Keratinocyte (primary cell): ENCODE measurements around the gene PARD3. TPM values are rescaled to one million over a fixed set of nuclear protein-coding genes. Genes with fewer than 3 reads are reported as not detected.

Experiments
- DNase-seq: peaks from one replicate; pipeline ENCODE4 v3.0.0-alpha.2; 2011; ENCODE audit warnings: low read depth, missing footprints, low spot score
- FAIRE-seq: peaks from 2 replicates; lab custom pipeline; 2011; peaks lifted over from hg19 to GRCh38; lab: Jason Lieb, UNC
- H2AFZ ChIP-seq: 2 replicates; pipeline ENCODE4 v1.6.0; 2012; ENCODE audit warnings: low read length, control low read depth, inconsistent platforms; ENCODE audit not compliant: control insufficient read depth
- H3K27ac ChIP-seq: 2 replicates; pipeline ENCODE4 v1.5.1; 2011; ENCODE audit warnings: low read length; ENCODE audit not compliant: control insufficient read depth, insufficient read depth
- H3K27me3 ChIP-seq: 3 replicates; pipeline ENCODE4 v1.6.0; 2011; ENCODE audit warnings: low read length; ENCODE audit not compliant: control insufficient read depth, insufficient read depth; ENCODE audit errors: extremely low read depth
- H3K36me3 ChIP-seq, 2 experiments: 2 replicates in 1 of 2; 3 replicates in 1 of 2; pipeline ENCODE4 v1.5.1; 2011; ENCODE audit warnings: low read length in 2 of 2, mild to moderate bottlenecking in 1 of 2; ENCODE audit not compliant: control insufficient read depth in 2 of 2, insufficient read depth in 2 of 2; ENCODE audit errors: extremely low read depth in 1 of 2
- H3K4me1 ChIP-seq: 3 replicates; pipeline ENCODE4 v1.5.1; 2011; ENCODE audit warnings: low read length; ENCODE audit not compliant: control insufficient read depth, insufficient read depth; ENCODE audit errors: extremely low read depth
- H3K4me2 ChIP-seq: 3 replicates; pipeline ENCODE4 v1.6.0; 2011; ENCODE audit warnings: low read depth, low read length; ENCODE audit not compliant: control insufficient read depth, insufficient read depth; ENCODE audit errors: extremely low read depth
- H3K4me3 ChIP-seq, 3 experiments: fragments of 200-600 bp in 1 of 3; sonication (generic) in 1 of 3; 2 replicates in 2 of 3; 3 replicates in 1 of 3; pipeline ENCODE4 v1.5.1; 2011 to 2016; ENCODE audit warnings: low read length in 3 of 3, mild to moderate bottlenecking in 3 of 3, control low read depth in 2 of 3, inconsistent platforms in 1 of 3, low read depth in 1 of 3, mixed read lengths in 1 of 3, mixed run types in 1 of 3, moderate library complexity in 1 of 3; ENCODE audit not compliant: control insufficient read depth in 2 of 3, insufficient read depth in 2 of 3; ENCODE audit errors: extremely low read depth in 1 of 3
- H3K79me2 ChIP-seq: 2 replicates; pipeline ENCODE4 v1.6.0; 2012; ENCODE audit warnings: low read length; ENCODE audit not compliant: control insufficient read depth, insufficient read depth
- H3K9ac ChIP-seq: 3 replicates; pipeline ENCODE4 v1.6.0; 2011; ENCODE audit warnings: low read length; ENCODE audit not compliant: control insufficient read depth, insufficient read depth; ENCODE audit errors: extremely low read depth
- H3K9me1 ChIP-seq: 3 replicates; pipeline ENCODE4 v1.6.0; 2011; ENCODE audit warnings: low read length; ENCODE audit not compliant: control insufficient read depth, insufficient read depth; ENCODE audit errors: extremely low read depth
- H3K9me3 ChIP-seq: 2 replicates; pipeline ENCODE4 v1.5.1; 2012; ENCODE audit warnings: low read depth, low read length; ENCODE audit not compliant: control insufficient read depth
- H4K20me1 ChIP-seq: 3 replicates; pipeline ENCODE4 v1.6.0; 2011; ENCODE audit warnings: low read length; ENCODE audit not compliant: control insufficient read depth, insufficient read depth; ENCODE audit errors: extremely low read depth
- CTCF ChIP-seq, 3 experiments: IDR thresholded peaks in 1 of 3; conservative IDR thresholded peaks in 1 of 3; optimal IDR thresholded peaks in 1 of 3; 2 replicates in 2 of 3; 3 replicates in 1 of 3; pipeline versions ENCODE3 to v1.5.1; 2011; ENCODE audit warnings: low read length in 3 of 3, mild to moderate bottlenecking in 3 of 3, moderate library complexity in 2 of 3, control low read depth in 1 of 3, inconsistent platforms in 1 of 3; ENCODE audit not compliant: insufficient read depth in 2 of 3; ENCODE audit errors: extremely low read depth in 1 of 3
- EZH2 ChIP-seq: IDR thresholded peaks from one replicate; pipeline ENCODE4 v1.6.1; 2012; ENCODE audit warnings: inconsistent platforms, mild to moderate bottlenecking, low read length, moderate library complexity
- dilution Hi-C: fragments of 300-500 bp; cut with MboI; formaldehyde crosslinking; loops from one replicate; pipeline ENCODE4 v1.7.0; 2020; ENCODE audit warnings: low sequenced_read_pairs; ENCODE audit not compliant: extremely low pct_ligation_motif_present
- polyA plus RNA-seq, 5 experiments: library from polyadenylated mRNA; depleted of rRNA in 3 of 5; stranded (reverse) in 3 of 5; stranded (forward) in 1 of 5; unstranded in 1 of 5; fragments of >200 nt; gene quantifications; 1 replicate in 1 of 5; 2 replicates in 3 of 5; 3 replicates in 1 of 5; pipeline versions ENCODE4 v1.2.1 to v1.2.3, GENCODE V29; 2011 to 2012; ENCODE audit warnings: missing spikeins in 2 of 5, low read depth in 1 of 5, low replicate concordance in 1 of 5

PARD3 gene
- polyA plus RNA-seq, 1 donor (not counting 4 experiments of a cell fraction or from before 2014, with no cell fraction given), result 46.4 TPM

- H3K9me3 ChIP-seq, result no peaks in the 10 kb centered on the region
- peak overlapping the region; percentile 72 for H3K4me2 ChIP-seq
- H3K4me3 ChIP-seq, result no peak overlapping the region
- H3K4me1 ChIP-seq, result peaks cover 35% of the 10 kb centered on the region
- no peaks in the 10 kb centered on the region for H4K20me1 ChIP-seq
- H3K36me3 ChIP-seq, result no peaks in the 10 kb centered on the region
- peaks cover 66% of the 10 kb centered on the region for H3K79me2 ChIP-seq
- H3K27me3 ChIP-seq, result no peaks in the 10 kb centered on the region
- H3K27ac ChIP-seq, result peak overlapping the region; percentile 92
- no peak overlapping the region for H2AFZ ChIP-seq
- H3K9me1 ChIP-seq, result no peaks in the 10 kb centered on the region
- no peak for TF ChIP-seq EZH2
- TF ChIP-seq CTCF (optimal IDR thresholded peaks at IDR 0.05 in 1 of 3, IDR thresholded peaks at IDR 0.05 in 1 of 3, conservative IDR thresholded peaks at IDR 0.05 in 1 of 3; ENCODE audit: extremely low read depth in 1 of 3, insufficient read depth in 2 of 3, low read length in 3 of 3), result peak in 1 of 3 experiments; percentile 17
- FAIRE-seq (peak; percentile 71), DNase-seq (no peak)
- dilution Hi-C loops, result no loop called here
- peak overlapping the region; percentile 55 for H3K9ac ChIP-seq
Observed at GRCh38 chr10:34732926-34733325, 82.2 kb downstream of the PARD3 start.

GRCh38 chr10:34731885-34732701, 83.0 kb downstream of the PARD3 start:
- H3K9ac ChIP-seq, result peak overlapping the region; percentile 55
- no peaks in the 10 kb centered on the region for H3K36me3 ChIP-seq
- DNase-seq, result no peak
- no peaks in the 10 kb centered on the region for H3K27me3 ChIP-seq
- H4K20me1 ChIP-seq, result no peaks in the 10 kb centered on the region
- H2AFZ ChIP-seq, result no peak overlapping the region
- H3K4me2 ChIP-seq, result peak overlapping the region; percentile 72
- TF ChIP-seq EZH2 (no peak), CTCF (optimal IDR thresholded peaks at IDR 0.05 in 1 of 3, IDR thresholded peaks at IDR 0.05 in 1 of 3, conservative IDR thresholded peaks at IDR 0.05 in 1 of 3; ENCODE audit: extremely low read depth in 1 of 3, insufficient read depth in 2 of 3, low read length in 3 of 3) (no peak)
- dilution Hi-C loops, result no loop called here
- H3K9me1 ChIP-seq, result peaks cover 2% of the 10 kb centered on the region
- peak overlapping the region; percentile 92 for H3K27ac ChIP-seq
- H3K79me2 ChIP-seq, result peaks cover 64% of the 10 kb centered on the region
- peak overlapping the region in 2 of 3 experiments; percentile 29 to 49 for H3K4me3 ChIP-seq
- no peaks in the 10 kb centered on the region for H3K9me3 ChIP-seq
- H3K4me1 ChIP-seq, result peaks cover 44% of the 10 kb centered on the region
- FAIRE-seq, result peak; percentile 83
